Measurements from ENCODE around the gene RBFOX2. TPM values are rescaled to one million over a fixed set of nuclear protein-coding genes. Genes with fewer than 3 reads are reported as not detected.

Gene RBFOX2
- total and polyA plus RNA-seq, 2 donors, result 86.5 to 278 TPM

GRCh38 chr22:35883031-35883620 lies 145.5 kb downstream of the RBFOX2 start:
- Histone ChIP-seq H3K4me1 (ENCODE audit: insufficient read depth) (peaks cover 1% of the 10 kb centered on the region), H3K36me3 (ENCODE audit: insufficient read depth) (no peaks in the 10 kb centered on the region), H3K27ac (ENCODE audit: low read depth) (no peak overlapping the region), H3K4me3 (ENCODE audit: low read depth, low read length) (no peak overlapping the region)
- 65% methylated on average over 5 of the region's 5 CpGs for WGBS
- DNase-seq (ENCODE audit: extremely low spot score), result no peak

GRCh38 chr22:35882211-35883030 lies 146.2 kb downstream of the RBFOX2 start:
- no peak for DNase-seq (ENCODE audit: extremely low spot score)
- Histone ChIP-seq H3K36me3 (ENCODE audit: insufficient read depth) (no peaks in the 10 kb centered on the region), H3K4me1 (ENCODE audit: insufficient read depth) (peaks cover 1% of the 10 kb centered on the region), H3K27ac (ENCODE audit: low read depth) (no peak overlapping the region), H3K4me3 (ENCODE audit: low read depth, low read length) (no peak overlapping the region)
- WGBS, result 16% methylated on average over 5 of the region's 5 CpGs

- H3K27ac ChIP-seq (ENCODE audit: low read depth), result no peak overlapping the region
- DNase-seq (ENCODE audit: extremely low spot score), result no peak
- H3K4me1 ChIP-seq (ENCODE audit: insufficient read depth), result peaks cover 1% of the 10 kb centered on the region
- H3K4me3 ChIP-seq (ENCODE audit: low read depth, low read length), result no peak overlapping the region
- H3K36me3 ChIP-seq (ENCODE audit: insufficient read depth), result no peaks in the 10 kb centered on the region
- WGBS, result 90% methylated on average over 2 of the region's 2 CpGs
These were observed 149.3 kb downstream of the RBFOX2 start for GRCh38 chr22:35879351-35879750.

GRCh38 chr22:35873426-35873825 lies 155.2 kb downstream of the RBFOX2 start:
- H3K27ac ChIP-seq (ENCODE audit: low read depth), result no peak overlapping the region
- H3K36me3 ChIP-seq (ENCODE audit: insufficient read depth), result no peaks in the 10 kb centered on the region
- H3K4me1 ChIP-seq (ENCODE audit: insufficient read depth), result no peaks in the 10 kb centered on the region
- 97% methylated on average over 3 of the region's 3 CpGs for WGBS
- no peak for DNase-seq (ENCODE audit: extremely low spot score)
- no peak overlapping the region for H3K4me3 ChIP-seq (ENCODE audit: low read depth, low read length)

GRCh38 chr22:35872451-35872850 lies 156.2 kb downstream of the RBFOX2 start:
- Histone ChIP-seq H3K4me3 (ENCODE audit: low read depth, low read length) (no peak overlapping the region), H3K4me1 (ENCODE audit: insufficient read depth) (no peaks in the 10 kb centered on the region), H3K36me3 (ENCODE audit: insufficient read depth) (no peaks in the 10 kb centered on the region), H3K27ac (ENCODE audit: low read depth) (no peak overlapping the region)
- no peak for DNase-seq (ENCODE audit: extremely low spot score)
- 61% methylated on average over 13 of the region's 13 CpGs for WGBS

- no peaks in the 10 kb centered on the region for H3K36me3 ChIP-seq (ENCODE audit: insufficient read depth)
- H3K27ac ChIP-seq (ENCODE audit: low read depth), result no peak overlapping the region
- no peaks in the 10 kb centered on the region for H3K4me1 ChIP-seq (ENCODE audit: insufficient read depth)
- no peak overlapping the region for H3K4me3 ChIP-seq (ENCODE audit: low read depth, low read length)
- 63% methylated on average over 3 of the region's 3 CpGs for WGBS
- no peak for DNase-seq (ENCODE audit: extremely low spot score)
These were observed 157.9 kb downstream of the RBFOX2 start for GRCh38 chr22:35870517-35871293.

GRCh38 chr22:35868938-35869337 lies 159.7 kb downstream of the RBFOX2 start:
- DNase-seq (ENCODE audit: extremely low spot score), result no peak
- WGBS, result 95% methylated on average over 5 of the region's 5 CpGs
- Histone ChIP-seq H3K4me3 (ENCODE audit: low read depth, low read length) (no peak overlapping the region), H3K4me1 (ENCODE audit: insufficient read depth) (no peaks in the 10 kb centered on the region), H3K27ac (ENCODE audit: low read depth) (no peak overlapping the region), H3K36me3 (ENCODE audit: insufficient read depth) (no peaks in the 10 kb centered on the region)

- no peak overlapping the region for H3K27ac ChIP-seq (ENCODE audit: low read depth)
- H3K36me3 ChIP-seq (ENCODE audit: insufficient read depth), result no peaks in the 10 kb centered on the region
- no peak overlapping the region for H3K4me3 ChIP-seq (ENCODE audit: low read depth, low read length)
- 31% methylated on average over 3 of the region's 3 CpGs for WGBS
- no peak for DNase-seq (ENCODE audit: extremely low spot score)
- no peaks in the 10 kb centered on the region for H3K4me1 ChIP-seq (ENCODE audit: insufficient read depth)
These were observed 162.0 kb downstream of the RBFOX2 start for GRCh38 chr22:35866651-35867050.

- Histone ChIP-seq H3K4me1 (ENCODE audit: insufficient read depth) (no peaks in the 10 kb centered on the region), H3K27ac (ENCODE audit: low read depth) (no peak overlapping the region)
These were observed 164.0 kb downstream of the RBFOX2 start for GRCh38 chr22:35864545-35865165.

GRCh38 chr22:35863432-35863831 lies 165.2 kb downstream of the RBFOX2 start:
- Histone ChIP-seq H3K4me3 (ENCODE audit: low read depth, low read length) (no peak overlapping the region), H3K4me1 (ENCODE audit: insufficient read depth) (no peaks in the 10 kb centered on the region), H3K36me3 (ENCODE audit: insufficient read depth) (no peaks in the 10 kb centered on the region), H3K27ac (ENCODE audit: low read depth) (no peak overlapping the region)
- DNase-seq (ENCODE audit: extremely low spot score), result no peak
- 66% methylated on average over 5 of the region's 5 CpGs for WGBS

More at GRCh38 chr22:35864545-35865165, 164.0 kb downstream of the RBFOX2 start:
- DNase-seq (ENCODE audit: extremely low spot score), result no peak
- Histone ChIP-seq H3K36me3 (ENCODE audit: insufficient read depth) (no peaks in the 10 kb centered on the region), H3K4me3 (ENCODE audit: low read depth, low read length) (no peak overlapping the region)

- WGBS, result 88% methylated on average over 7 of the region's 7 CpGs
- Histone ChIP-seq H3K4me3 (ENCODE audit: low read depth, low read length) (no peak overlapping the region), H3K27ac (ENCODE audit: low read depth) (no peak overlapping the region), H3K4me1 (ENCODE audit: insufficient read depth) (no peaks in the 10 kb centered on the region), H3K36me3 (ENCODE audit: insufficient read depth) (no peaks in the 10 kb centered on the region)
- DNase-seq (ENCODE audit: extremely low spot score), result no peak
These were observed 165.9 kb downstream of the RBFOX2 start for GRCh38 chr22:35862697-35863096.

- 89% methylated on average over 4 of the region's 4 CpGs for WGBS
- Histone ChIP-seq H3K27ac (ENCODE audit: low read depth) (no peak overlapping the region), H3K4me3 (ENCODE audit: low read depth, low read length) (no peak overlapping the region), H3K4me1 (ENCODE audit: insufficient read depth) (no peaks in the 10 kb centered on the region), H3K36me3 (ENCODE audit: insufficient read depth) (no peaks in the 10 kb centered on the region)
- DNase-seq (ENCODE audit: extremely low spot score), result no peak
These were observed 167.2 kb downstream of the RBFOX2 start for GRCh38 chr22:35861451-35861850.

- H3K27ac ChIP-seq (ENCODE audit: low read depth), result no peak overlapping the region
- no peaks in the 10 kb centered on the region for H3K4me1 ChIP-seq (ENCODE audit: insufficient read depth)
- no peak overlapping the region for H3K4me3 ChIP-seq (ENCODE audit: low read depth, low read length)
- whole genome bisulfite sequencing, result 51% methylated on average over 3 of the region's 3 CpGs
- no peaks in the 10 kb centered on the region for H3K36me3 ChIP-seq (ENCODE audit: insufficient read depth)
- DNase-seq (ENCODE audit: extremely low spot score), result no peak
These were observed 167.8 kb downstream of the RBFOX2 start for GRCh38 chr22:35860837-35861236.
